Measurements from ENCODE around the gene ZNF691. TPM values are rescaled to one million over a fixed set of nuclear protein-coding genes. Genes with fewer than 3 reads are reported as not detected.

The ZNF691 gene
- total RNA-seq, 1 donor from 2014 or later, result 4.5 TPM

GRCh38 chr1:42880384-42880783 is 34.0 kb downstream of the ZNF691 start:
- DNase-seq (ENCODE audit: low read depth), result no peak
- Histone ChIP-seq H3K36me3 (ENCODE audit: control insufficient read depth, insufficient read depth, low read length) (no peaks in the 10 kb centered on the region), H3K4me3 (ENCODE audit: low read depth, low read length) (no peak overlapping the region), H3K27me3 (ENCODE audit: control insufficient read depth, insufficient read depth, low read length) (peaks cover 2% of the 10 kb centered on the region)
- FAIRE-seq, result no peak
- TF ChIP-seq CTCF (IDR thresholded peaks at IDR 0.05; ENCODE audit: insufficient read depth, low read length, severe bottlenecking), result no peak

- TF ChIP-seq CTCF (IDR thresholded peaks at IDR 0.05; ENCODE audit: insufficient read depth, low read length, severe bottlenecking), result no peak
- H3K27me3 ChIP-seq (ENCODE audit: control insufficient read depth, insufficient read depth, low read length), result no peaks in the 10 kb centered on the region
- no peak overlapping the region for H3K4me3 ChIP-seq (ENCODE audit: low read depth, low read length)
- no peaks in the 10 kb centered on the region for H3K36me3 ChIP-seq (ENCODE audit: control insufficient read depth, insufficient read depth, low read length)
- DNase-seq (ENCODE audit: low read depth) (no peak), FAIRE-seq (no peak)
Measured at GRCh38 chr1:42886046-42886739, 39.8 kb downstream of the ZNF691 start.

- DNase-seq (ENCODE audit: low read depth), result no peak
- no peak for FAIRE-seq
- no peaks in the 10 kb centered on the region for H3K27me3 ChIP-seq (ENCODE audit: control insufficient read depth, insufficient read depth, low read length)
- no peaks in the 10 kb centered on the region for H3K36me3 ChIP-seq (ENCODE audit: control insufficient read depth, insufficient read depth, low read length)
- no peak for TF ChIP-seq CTCF (IDR thresholded peaks at IDR 0.05; ENCODE audit: insufficient read depth, low read length, severe bottlenecking)
- H3K4me3 ChIP-seq (ENCODE audit: low read depth, low read length), result no peak overlapping the region
Measured at GRCh38 chr1:42886800-42887199, 40.4 kb downstream of the ZNF691 start.

- TF ChIP-seq CTCF (IDR thresholded peaks at IDR 0.05; ENCODE audit: insufficient read depth, low read length, severe bottlenecking), result no peak
- no peak overlapping the region for H3K4me3 ChIP-seq (ENCODE audit: low read depth, low read length)
- no peak for FAIRE-seq
Measured at GRCh38 chr1:42887366-42887765, 41.0 kb downstream of the ZNF691 start.

GRCh38 chr1:42888013-42888633 is 41.7 kb downstream of the ZNF691 start:
- no peak for TF ChIP-seq CTCF (IDR thresholded peaks at IDR 0.05; ENCODE audit: insufficient read depth, low read length, severe bottlenecking)
- Histone ChIP-seq H3K27me3 (ENCODE audit: control insufficient read depth, insufficient read depth, low read length) (no peaks in the 10 kb centered on the region), H3K4me3 (ENCODE audit: low read depth, low read length) (no peak overlapping the region), H3K36me3 (ENCODE audit: control insufficient read depth, insufficient read depth, low read length) (no peaks in the 10 kb centered on the region)
- DNase-seq (ENCODE audit: low read depth) (no peak), FAIRE-seq (no peak)

More at GRCh38 chr1:42887366-42887765, 41.0 kb downstream of the ZNF691 start:
- no peak for DNase-seq (ENCODE audit: low read depth)
- Histone ChIP-seq H3K36me3 (ENCODE audit: control insufficient read depth, insufficient read depth, low read length) (no peaks in the 10 kb centered on the region), H3K27me3 (ENCODE audit: control insufficient read depth, insufficient read depth, low read length) (no peaks in the 10 kb centered on the region)
